ELR (cell line): ENCODE data around the gene REV3L.
A peak's percentile ranks its signal among the peaks of the same experiment; 100 is the strongest.

ENCODE experiments used
- DNase-seq: peaks from one replicate; pipeline ENCODE4 v3.0.0-alpha.2; 2015; ENCODE audit warnings: low read depth

REV3L gene

GRCh38 chr6:111469543-111469942 is 13.5 kb downstream of the REV3L start:
- DNase-seq = no peak

GRCh38 chr6:111468329-111469012 is 14.5 kb downstream of the REV3L start:
- DNase-seq = peak; percentile 56

GRCh38 chr6:111464184-111464583 is 18.8 kb downstream of the REV3L start:
- DNase-seq = no peak

- peak; percentile 70 for DNase-seq
Measured at GRCh38 chr6:111462770-111463391, 20.1 kb downstream of the REV3L start.

- no peak for DNase-seq
Measured at GRCh38 chr6:111461860-111462259, 21.2 kb downstream of the REV3L start.

- no peak for DNase-seq
Measured at GRCh38 chr6:111458670-111459232, 24.3 kb downstream of the REV3L start.

- no peak for DNase-seq
Measured at GRCh38 chr6:111456208-111456607, 26.8 kb downstream of the REV3L start.

GRCh38 chr6:111450636-111451035 is 32.4 kb downstream of the REV3L start:
- DNase-seq = no peak

- no peak for DNase-seq
Measured at GRCh38 chr6:111450087-111450486, 32.9 kb downstream of the REV3L start.

GRCh38 chr6:111449129-111449528 is 33.9 kb downstream of the REV3L start:
- DNase-seq = no peak

- DNase-seq = no peak
Measured at GRCh38 chr6:111447051-111447450, 36.0 kb downstream of the REV3L start.

- DNase-seq = peak; percentile 47
Measured at GRCh38 chr6:111445861-111446267, 37.2 kb downstream of the REV3L start.

- DNase-seq = no peak
Measured at GRCh38 chr6:111444794-111445193, 38.2 kb downstream of the REV3L start.

GRCh38 chr6:111441678-111442243 is 41.3 kb downstream of the REV3L start:
- DNase-seq = no peak

GRCh38 chr6:111439171-111439570 is 43.8 kb downstream of the REV3L start:
- no peak for DNase-seq

- DNase-seq = no peak
Measured at GRCh38 chr6:111437573-111437972, 45.4 kb downstream of the REV3L start.

GRCh38 chr6:111432511-111432910 is 50.5 kb downstream of the REV3L start:
- DNase-seq = no peak

GRCh38 chr6:111430605-111431376 is 52.2 kb downstream of the REV3L start:
- DNase-seq = no peak

GRCh38 chr6:111429571-111429970 is 53.4 kb downstream of the REV3L start:
- DNase-seq = no peak

- no peak for DNase-seq
Measured at GRCh38 chr6:111428811-111429210, 54.2 kb downstream of the REV3L start.

- DNase-seq = peak; percentile 95
Measured at GRCh38 chr6:111427341-111428116, 55.5 kb downstream of the REV3L start.
